ENCODE measurements around the gene SLC35D1. TPM values are rescaled to one million over a fixed set of nuclear protein-coding genes. Genes with fewer than 3 reads are reported as not detected.

The SLC35D1 gene
- total and polyA plus RNA-seq, 9 of the 15 experiments (the other 6 are each of a cell fraction or from before 2014, with no cell fraction given), result 2.3 to 10.4 (median 6.4) TPM

DNA sequence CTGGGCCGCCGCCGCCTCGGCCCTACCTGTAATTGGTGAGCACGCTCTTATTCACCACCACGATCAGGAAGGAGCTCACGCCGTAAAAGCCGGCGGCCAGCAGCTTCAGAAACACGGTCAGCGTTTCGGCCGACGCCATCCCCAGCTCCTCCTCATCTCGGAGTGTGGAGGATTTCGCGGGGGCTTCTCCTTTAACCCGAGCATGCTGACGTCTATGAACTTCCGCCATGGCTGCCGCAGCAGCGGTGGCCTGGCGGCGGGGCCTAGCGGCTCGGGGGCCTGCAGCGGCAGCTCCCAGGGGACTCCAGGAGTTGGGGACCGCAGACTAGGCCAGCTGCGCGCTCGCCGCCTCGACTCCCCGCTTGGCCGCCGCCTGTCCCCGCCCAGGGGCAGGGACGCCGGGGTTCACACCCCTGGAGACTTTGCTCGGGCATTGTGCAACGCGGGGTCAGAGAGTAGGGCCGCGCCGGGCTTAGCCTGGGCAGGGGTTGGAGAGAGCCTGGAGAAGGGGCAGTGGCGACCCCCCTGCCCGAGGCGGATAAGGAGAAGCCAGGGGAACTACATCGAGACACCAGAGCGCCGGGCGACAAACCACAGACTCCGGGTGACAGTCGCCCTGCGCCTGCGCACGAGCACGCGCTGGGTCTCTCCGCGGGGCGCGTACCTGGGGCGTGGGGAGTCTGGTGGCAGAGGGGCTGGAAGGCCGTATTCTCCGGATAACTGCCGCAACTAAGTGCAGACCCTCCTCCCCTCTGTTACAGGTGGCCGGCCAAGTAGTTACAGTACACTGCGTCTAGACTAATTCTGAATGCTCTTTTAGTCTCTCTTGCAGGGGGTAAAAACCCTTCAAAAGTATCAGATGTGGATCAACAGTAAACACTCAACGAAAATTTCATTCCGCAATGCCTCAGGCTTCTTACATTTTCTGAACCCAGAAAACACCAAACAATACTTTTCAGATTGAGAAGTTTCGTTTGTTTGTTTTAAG, at the start of gene SLC35D1 (continued):
- TF ChIP-seq, protein P1, sequence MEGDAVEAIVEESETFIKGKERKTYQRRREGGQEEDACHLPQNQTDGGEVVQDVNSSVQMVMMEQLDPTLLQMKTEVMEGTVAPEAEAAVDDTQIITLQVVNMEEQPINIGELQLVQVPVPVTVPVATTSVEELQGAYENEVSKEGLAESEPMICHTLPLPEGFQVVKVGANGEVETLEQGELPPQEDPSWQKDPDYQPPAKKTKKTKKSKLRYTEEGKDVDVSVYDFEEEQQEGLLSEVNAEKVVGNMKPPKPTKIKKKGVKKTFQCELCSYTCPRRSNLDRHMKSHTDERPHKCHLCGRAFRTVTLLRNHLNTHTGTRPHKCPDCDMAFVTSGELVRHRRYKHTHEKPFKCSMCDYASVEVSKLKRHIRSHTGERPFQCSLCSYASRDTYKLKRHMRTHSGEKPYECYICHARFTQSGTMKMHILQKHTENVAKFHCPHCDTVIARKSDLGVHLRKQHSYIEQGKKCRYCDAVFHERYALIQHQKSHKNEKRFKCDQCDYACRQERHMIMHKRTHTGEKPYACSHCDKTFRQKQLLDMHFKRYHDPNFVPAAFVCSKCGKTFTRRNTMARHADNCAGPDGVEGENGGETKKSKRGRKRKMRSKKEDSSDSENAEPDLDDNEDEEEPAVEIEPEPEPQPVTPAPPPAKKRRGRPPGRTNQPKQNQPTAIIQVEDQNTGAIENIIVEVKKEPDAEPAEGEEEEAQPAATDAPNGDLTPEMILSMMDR (IDR thresholded peaks at IDR 0.05 in 2 of 3, conservative IDR thresholded peaks at IDR 0.05 in 1 of 3; ENCODE audit: insufficient read depth in 2 of 3, low read depth in 1 of 3, low read length in 3 of 3), result no peak
- no peak for TF ChIP-seq EZH2 (IDR thresholded peaks at IDR 0.05; ENCODE audit: borderline replicate concordance, low read depth, low read length)
- TF ChIP-seq ETV5 (CRISPR knock-in tag; IDR thresholded peaks at IDR 0.05; ENCODE audit: low read depth), result peak; percentile 64
- no peak for TF ChIP-seq PHB (CRISPR knock-in tag; IDR thresholded peaks at IDR 0.05)
- no peak for TF ChIP-seq ZNF696 (CRISPR knock-in tag; conservative IDR thresholded peaks at IDR 0.05)
- peak; percentile 37 to 89 (median 78) for TF ChIP-seq YY1 (IDR thresholded peaks at IDR 0.05; ENCODE audit: borderline replicate concordance in 1 of 3, control insufficient read depth in 1 of 3, extremely low read depth in 1 of 3, insufficient read depth in 3 of 3, insufficient read length in 1 of 3, insufficient replicate concordance in 2 of 3, low read depth in 1 of 3, low read length in 2 of 3)
- no peak for TF ChIP-seq ZNF408 (CRISPR knock-in tag; IDR thresholded peaks at IDR 0.05; ENCODE audit: low read depth)
- TF ChIP-seq NFE2 (IDR thresholded peaks at IDR 0.05; ENCODE audit: low read depth), result no peak
- no peak for TF ChIP-seq TFAM (CRISPR knock-in tag; conservative IDR thresholded peaks at IDR 0.05)
- TF ChIP-seq, protein P2, sequence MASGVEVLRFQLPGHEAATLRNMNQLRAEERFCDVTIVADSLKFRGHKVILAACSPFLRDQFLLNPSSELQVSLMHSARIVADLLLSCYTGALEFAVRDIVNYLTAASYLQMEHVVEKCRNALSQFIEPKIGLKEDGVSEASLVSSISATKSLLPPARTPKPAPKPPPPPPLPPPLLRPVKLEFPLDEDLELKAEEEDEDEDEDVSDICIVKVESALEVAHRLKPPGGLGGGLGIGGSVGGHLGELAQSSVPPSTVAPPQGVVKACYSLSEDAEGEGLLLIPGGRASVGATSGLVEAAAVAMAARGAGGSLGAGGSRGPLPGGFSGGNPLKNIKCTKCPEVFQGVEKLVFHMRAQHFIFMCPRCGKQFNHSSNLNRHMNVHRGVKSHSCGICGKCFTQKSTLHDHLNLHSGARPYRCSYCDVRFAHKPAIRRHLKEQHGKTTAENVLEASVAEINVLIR (CRISPR knock-in tag; IDR thresholded peaks at IDR 0.05), result no peak
- TF ChIP-seq ZNF140 (CRISPR knock-in tag; IDR thresholded peaks at IDR 0.05), result no peak
- peak; percentile 84 for TF ChIP-seq POLR2B (IDR thresholded peaks at IDR 0.05; ENCODE audit: low read depth, partially characterized antibody)
- TF ChIP-seq, protein P3, sequence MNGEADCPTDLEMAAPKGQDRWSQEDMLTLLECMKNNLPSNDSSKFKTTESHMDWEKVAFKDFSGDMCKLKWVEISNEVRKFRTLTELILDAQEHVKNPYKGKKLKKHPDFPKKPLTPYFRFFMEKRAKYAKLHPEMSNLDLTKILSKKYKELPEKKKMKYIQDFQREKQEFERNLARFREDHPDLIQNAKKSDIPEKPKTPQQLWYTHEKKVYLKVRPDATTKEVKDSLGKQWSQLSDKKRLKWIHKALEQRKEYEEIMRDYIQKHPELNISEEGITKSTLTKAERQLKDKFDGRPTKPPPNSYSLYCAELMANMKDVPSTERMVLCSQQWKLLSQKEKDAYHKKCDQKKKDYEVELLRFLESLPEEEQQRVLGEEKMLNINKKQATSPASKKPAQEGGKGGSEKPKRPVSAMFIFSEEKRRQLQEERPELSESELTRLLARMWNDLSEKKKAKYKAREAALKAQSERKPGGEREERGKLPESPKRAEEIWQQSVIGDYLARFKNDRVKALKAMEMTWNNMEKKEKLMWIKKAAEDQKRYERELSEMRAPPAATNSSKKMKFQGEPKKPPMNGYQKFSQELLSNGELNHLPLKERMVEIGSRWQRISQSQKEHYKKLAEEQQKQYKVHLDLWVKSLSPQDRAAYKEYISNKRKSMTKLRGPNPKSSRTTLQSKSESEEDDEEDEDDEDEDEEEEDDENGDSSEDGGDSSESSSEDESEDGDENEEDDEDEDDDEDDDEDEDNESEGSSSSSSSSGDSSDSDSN (IDR thresholded peaks at IDR 0.05; ENCODE audit: borderline replicate concordance in 1 of 2, low read depth in 2 of 2, low read length in 2 of 2), result peak in 1 of 2 experiments; percentile 59; a peak in 1 of 4 replicates
- TF ChIP-seq KDM4B (IDR thresholded peaks at IDR 0.05; ENCODE audit: borderline replicate concordance in 2 of 2, low read depth in 1 of 2), result no peak
- TF ChIP-seq FIP1L1 (IDR thresholded peaks at IDR 0.05; ENCODE audit: low read depth, low read length, poor library complexity, severe bottlenecking), result peak; percentile 58
- TF ChIP-seq ZNF584 (CRISPR knock-in tag; IDR thresholded peaks at IDR 0.05; ENCODE audit: low read depth), result no peak
- no peak for TF ChIP-seq NFIC (IDR thresholded peaks at IDR 0.05)
- TF ChIP-seq, protein P4, sequence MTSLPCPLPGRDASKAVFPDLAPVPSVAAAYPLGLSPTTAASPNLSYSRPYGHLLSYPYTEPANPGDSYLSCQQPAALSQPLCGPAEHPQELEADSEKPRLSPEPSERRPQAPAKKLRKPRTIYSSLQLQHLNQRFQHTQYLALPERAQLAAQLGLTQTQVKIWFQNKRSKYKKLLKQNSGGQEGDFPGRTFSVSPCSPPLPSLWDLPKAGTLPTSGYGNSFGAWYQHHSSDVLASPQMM (CRISPR knock-in tag; IDR thresholded peaks at IDR 0.05), result no peak
- no peak for TF ChIP-seq KAT2B (IDR thresholded peaks at IDR 0.05; ENCODE audit: low read depth, low read length)
- 0 out of 2 replicates have a peak, but pooled peaks have one; percentile 65 for TF ChIP-seq TGIF2 (CRISPR knock-in tag; IDR thresholded peaks at IDR 0.05)
